HepG2 (cell line): ENCODE results near the gene IL36A. TPM values are rescaled to one million over a fixed set of nuclear protein-coding genes. Genes with fewer than 3 reads are reported as not detected.

Experiments
- ATAC-seq: fragments of 200-7000 bp; cut with Tn5 transposase; 3 replicates; pipeline ENCODE4 v1.9.1; 2020; ENCODE audit warnings: mild to moderate bottlenecking, moderate library complexity
- BruUV-seq: library from RNA; stranded (reverse); fragments of 400-500 nt; replicated peaks from 2 replicates; lab custom pipeline; 2021; lab: Mats Ljungman, UMichigan
- CTCF ChIA-PET: fragments of 300-600 bp; formaldehyde crosslinking; extraction: SDS; loops from one replicate; lab custom pipeline; 2021; ENCODE audit warnings: low total read pairs, inconsistent platforms, low intra/inter-chr PET ratio; lab: Yijun Ruan, JAX
- POLR2A ChIA-PET: fragments of 350-600 bp; sonication (Branson Sonifier 250); formaldehyde crosslinking; loops from one replicate; lab custom pipeline; 2020; ENCODE audit warnings: antibody characterized with exemption, inconsistent platforms; lab: Yijun Ruan, JAX
- DNase-seq: peaks from one replicate; pipeline ENCODE4 v3.0.0-alpha.2; 2015; ENCODE audit warnings: low spot score
- FAIRE-seq: peaks from 3 replicates; lab custom pipeline; 2011; peaks lifted over from hg19 to GRCh38; lab: Jason Lieb, UNC
- H2AFZ ChIP-seq: one replicate; pipeline ENCODE4 v1.6.1; 2011; ENCODE audit warnings: low read length, inconsistent platforms
- H3K27ac ChIP-seq: fragments of 300-600 bp; 3 replicates; pipeline ENCODE4 v1.8.0; 2011; ENCODE audit warnings: mixed run types, mild to moderate bottlenecking, mixed read lengths, low read length, inconsistent platforms; ENCODE audit not compliant: insufficient read depth; ENCODE audit errors: extremely low read length
- H3K27me3 ChIP-seq, 2 experiments: fragments of 200-600 bp in 1 of 2; 2 replicates in 1 of 2; 3 replicates in 1 of 2; pipeline versions ENCODE4 v1.6.0 to v1.8.0; 2011; ENCODE audit warnings: low read length in 2 of 2, mild to moderate bottlenecking in 2 of 2, moderate library complexity in 2 of 2, inconsistent platforms in 1 of 2; ENCODE audit not compliant: insufficient read depth in 2 of 2, control insufficient read depth in 1 of 2
- H3K36me3 ChIP-seq, 2 experiments: fragments of 200-600 bp in 1 of 2; replicated peaks in 1 of 2; 2 replicates in 1 of 2; 3 replicates in 1 of 2; pipeline versions ENCODE4 v1.5.1 to v1.8.0; 2011; ENCODE audit warnings: low read length in 2 of 2, inconsistent platforms in 1 of 2; ENCODE audit not compliant: insufficient read depth in 2 of 2, control insufficient read depth in 1 of 2
- H3K4me1 ChIP-seq: 2 replicates; pipeline ENCODE4 v1.5.1; 2012; ENCODE audit warnings: low read length, inconsistent platforms; ENCODE audit not compliant: insufficient read depth
- H3K4me2 ChIP-seq: 2 replicates; pipeline ENCODE4 v1.6.0; 2011; ENCODE audit warnings: low read depth, low read length, inconsistent platforms
- H3K4me3 ChIP-seq, 3 experiments: fragments of 200-600 bp in 1 of 3; sonication (generic), shearing (Covaris generic) in 1 of 3; replicated peaks in 1 of 3; 2 replicates each; pipeline ENCODE4 v1.5.1; 2011 to 2016; ENCODE audit warnings: low read length in 3 of 3, inconsistent platforms in 2 of 3, low read depth in 2 of 3, mild to moderate bottlenecking in 2 of 3, control low read depth in 1 of 3, mixed read lengths in 1 of 3; ENCODE audit not compliant: insufficient read depth in 1 of 3
- H3K79me2 ChIP-seq: one replicate; pipeline ENCODE4 v1.6.1; 2011; ENCODE audit warnings: low read length, inconsistent platforms; ENCODE audit not compliant: insufficient read depth
- H3K9ac ChIP-seq: 2 replicates; pipeline ENCODE4 v1.6.0; 2011; ENCODE audit warnings: mild to moderate bottlenecking, low read depth, low read length, inconsistent platforms; ENCODE audit not compliant: insufficient read depth
- H3K9me3 ChIP-seq: 2 replicates; pipeline ENCODE4 v1.5.1; 2012; ENCODE audit warnings: mild to moderate bottlenecking, low read length
- H4K20me1 ChIP-seq: 2 replicates; pipeline ENCODE4 v1.6.0; 2011; ENCODE audit warnings: inconsistent platforms, mild to moderate bottlenecking, low read length, moderate library complexity; ENCODE audit not compliant: insufficient read depth
- ATM ChIP-seq: fragments of 450-650 bp; IDR thresholded peaks from 2 replicates; pipeline ENCODE4 v1.7.1; 2017; ENCODE audit warnings: mild to moderate bottlenecking, borderline replicate concordance
- HMGXB4 ChIP-seq, 2 experiments: sonication (generic) in 1 of 2; formaldehyde crosslinking in 1 of 2; IDR thresholded peaks; 2 replicates each; pipeline versions ENCODE4 v1.4.0 to v1.6.1; 2018 to 2020; ENCODE audit warnings: missing genetic modification reagents in 2 of 2, borderline replicate concordance in 1 of 2, low read depth in 1 of 2, mild to moderate bottlenecking in 1 of 2, missing biosample characterization in 1 of 2
- HOXA9 ChIP-seq: sonication (generic); formaldehyde crosslinking; IDR thresholded peaks from 2 replicates; pipeline ENCODE4 v1.8.1; 2022; ENCODE audit warnings: missing genetic modification reagents, mild to moderate bottlenecking, moderate library complexity, borderline replicate concordance
- NAIF1 ChIP-seq: sonication (generic); formaldehyde crosslinking; IDR thresholded peaks from 2 replicates; pipeline ENCODE4 v1.5.0; 2020; ENCODE audit warnings: mild to moderate bottlenecking, missing genetic modification reagents, borderline replicate concordance
- SIX4 ChIP-seq: sonication (generic); formaldehyde crosslinking; IDR thresholded peaks from 2 replicates; pipeline ENCODE4 v1.4.0; 2020; ENCODE audit warnings: missing genetic modification reagents
- ZFP36L2 ChIP-seq: sonication (generic); formaldehyde crosslinking; IDR thresholded peaks from 2 replicates; pipeline ENCODE4 v1.4.0; 2020; ENCODE audit warnings: missing genetic modification reagents
- ZMYM2 ChIP-seq: sonication (generic); formaldehyde crosslinking; IDR thresholded peaks from 2 replicates; pipeline ENCODE4 v1.8.0; 2022; ENCODE audit warnings: mild to moderate bottlenecking, missing genetic modification reagents
- WGBS: methylation state at CpG from one replicate; pipeline ENCODE4 v1.1.6; 2017; ENCODE audit warnings: low lambda C conversion rate; 5-methylcytosine and 5-hydroxymethylcytosine counted together
- in situ Hi-C: cut with HindIII; loops from 2 replicates; pipeline ENCODE4 v1.10.0; 2017; ENCODE audit warnings: low pct_unique_long_range_greater_than_20kb; ENCODE audit not compliant: extremely low pct_ligation_motif_present
- intact Hi-C: fragments of 100-400 bp; cut with micrococcal nuclease; formaldehyde crosslinking; loops from one replicate; pipeline ENCODE4 v1.10.0; 2022; ENCODE audit not compliant: unreplicated experiment
- polyA plus RNA-seq, 8 experiments: library from polyadenylated mRNA; depleted of rRNA in 3 of 8; stranded (reverse) in 7 of 8; unstranded in 1 of 8; fragments of >200 nt; fragmentation: Illumina TruSeq in 4 of 8; extraction: Trizol in 4 of 8; gene quantifications; 2 replicates each; pipeline versions ENCODE4 v1.2.1 to v1.2.3, GENCODE V29; 2011 to 2016; ENCODE audit warnings: low read depth in 4 of 8, missing spikeins in 1 of 8, mixed read lengths in 1 of 8; ENCODE audit not compliant: insufficient read depth in 1 of 8
- total RNA-seq, 5 experiments: library from RNA; depleted of rRNA; stranded (reverse); fragments of >200 nt; fragmentation: Illumina TruSeq; extraction: Trizol; gene quantifications; 2 replicates each; pipeline ENCODE4 v1.2.3, GENCODE V29; 2016; ENCODE audit warnings: low read depth in 1 of 5

IL36A gene
- total and polyA plus RNA-seq, 2 of the 13 experiments (the other 11 are each of a cell fraction or from before 2014, with no cell fraction given) = not detected

- 15% methylated on average over 3 of the region's 3 CpGs for WGBS
- Histone ChIP-seq H3K27me3 (peaks cover 0 to 3% of the 10 kb centered on the region in 2 experiments; a peak in 1 of 5 replicates), H3K9me3 (no peaks in the 10 kb centered on the region), H4K20me1 (no peaks in the 10 kb centered on the region), H3K4me3 (no peak overlapping the region), H3K79me2 (no peaks in the 10 kb centered on the region)
- intact Hi-C loops = no loop called here
- TF ChIP-seq HOXA9 (CRISPR knock-in tag) (no peak), SIX4 (CRISPR knock-in tag) (no peak), ZFP36L2 (CRISPR knock-in tag) (no peak), ATM (no peak), ZMYM2 (CRISPR knock-in tag) (no peak), NAIF1 (CRISPR knock-in tag) (no peak)
- TF ChIP-seq, all 625 proteins: peak for 0
- Histone ChIP-seq H3K4me1 (no peaks in the 10 kb centered on the region), H3K36me3 (no peaks in the 10 kb centered on the region), H3K27ac (no peak overlapping the region), H3K9ac (no peak overlapping the region), H2AFZ (no peak overlapping the region), H3K4me2 (no peak overlapping the region)
- CTCF ChIA-PET = no interaction called here
- ATAC-seq = no peak
- POLR2A ChIA-PET = no interaction called here
- BruUV-seq = no TSS peak
- FAIRE-seq = no peak
- in situ Hi-C loops = no loop called here
- DNase-seq = no peak
These were observed 13.2 kb downstream of the IL36A start for GRCh38 chr2:113018509-113018908.

- no peak for TF ChIP-seq HMGXB4 (CRISPR knock-in tag; IDR thresholded peaks at IDR 0.05; ENCODE audit: borderline replicate concordance in 1 of 2, low read depth in 1 of 2)
- CTCF ChIA-PET = no interaction called here
- Histone ChIP-seq H2AFZ (no peak overlapping the region), H3K36me3 (no peaks in the 10 kb centered on the region), H4K20me1 (no peaks in the 10 kb centered on the region), H3K9me3 (no peaks in the 10 kb centered on the region), H3K27ac (no peak overlapping the region), H3K27me3 (peaks cover 0 to 10% of the 10 kb centered on the region in 2 experiments; a peak in 2 of 5 replicates), H3K4me3 (no peak overlapping the region), H3K79me2 (no peaks in the 10 kb centered on the region), H3K4me1 (no peaks in the 10 kb centered on the region), H3K9ac (no peak overlapping the region), H3K4me2 (no peak overlapping the region)
- FAIRE-seq (no peak), ATAC-seq (no peak), DNase-seq (no peak)
- in situ Hi-C loops (no loop called here), intact Hi-C loops (no loop called here)
- WGBS = 13% methylated on average over 4 of the region's 4 CpGs
- no TSS peak for BruUV-seq
- POLR2A ChIA-PET = no interaction called here
These were observed 16.1 kb downstream of the IL36A start for GRCh38 chr2:113021312-113021711.
